HL-60/S4 (cell line): ENCODE results near the gene RPRD1B.

Source experiments
- in situ Hi-C: fragments of 300-500 bp; cut with MboI; formaldehyde crosslinking; loops from 2 replicates; pipeline ENCODE4 v1.14.3; 2022; ENCODE audit warnings: low sequenced_read_pairs

The RPRD1B gene, protein sequence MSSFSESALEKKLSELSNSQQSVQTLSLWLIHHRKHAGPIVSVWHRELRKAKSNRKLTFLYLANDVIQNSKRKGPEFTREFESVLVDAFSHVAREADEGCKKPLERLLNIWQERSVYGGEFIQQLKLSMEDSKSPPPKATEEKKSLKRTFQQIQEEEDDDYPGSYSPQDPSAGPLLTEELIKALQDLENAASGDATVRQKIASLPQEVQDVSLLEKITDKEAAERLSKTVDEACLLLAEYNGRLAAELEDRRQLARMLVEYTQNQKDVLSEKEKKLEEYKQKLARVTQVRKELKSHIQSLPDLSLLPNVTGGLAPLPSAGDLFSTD

DNA sequence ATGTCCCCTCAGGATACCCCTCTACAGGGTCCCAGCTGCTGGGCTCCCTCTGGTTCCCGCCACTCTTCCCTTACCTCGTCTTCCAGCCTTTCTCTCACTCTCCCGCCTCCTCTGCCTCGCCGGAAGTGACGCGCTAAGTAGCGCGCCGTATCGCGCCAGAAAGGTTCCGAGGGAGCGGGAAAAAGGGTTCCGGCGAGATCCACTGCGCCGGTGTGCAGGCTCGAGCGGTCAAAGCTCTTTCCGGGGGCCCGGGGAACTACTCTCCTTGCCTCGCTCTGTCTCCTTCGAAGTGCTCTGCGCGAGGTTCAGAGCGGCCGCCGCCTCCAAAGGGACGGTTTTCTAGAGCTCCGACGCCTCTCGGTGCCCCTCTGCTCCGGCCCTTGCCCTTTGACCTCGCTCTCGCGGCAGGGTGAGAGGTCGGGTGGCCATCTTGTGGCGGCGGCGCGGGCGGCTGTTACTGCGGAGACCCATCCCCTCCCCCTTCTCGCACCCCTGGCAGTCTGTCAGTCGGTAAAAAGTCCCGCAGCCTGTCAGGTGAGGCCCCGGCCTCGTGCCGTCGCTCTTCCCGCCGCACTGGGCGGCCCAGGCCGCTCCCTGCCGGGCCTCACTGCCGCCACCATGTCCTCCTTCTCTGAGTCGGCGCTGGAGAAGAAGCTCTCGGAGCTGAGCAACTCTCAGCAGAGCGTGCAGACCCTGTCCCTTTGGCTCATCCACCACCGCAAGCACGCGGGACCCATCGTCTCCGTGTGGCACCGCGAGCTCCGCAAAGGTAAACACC is at the start of gene RPRD1B, which contains the start of gene TTI1:
Gene RPRD1B (plus strand): TSS at position 417 of the 778 bp plus-strand sequence. CDS start 202 bp downstream, at position 619.
Gene TTI1 (minus strand): TSS at position 127 of the 778 bp plus-strand sequence. CDS start 19,640 bp downstream, outside the sequence.
- in situ Hi-C loops: no loop called here

DNA sequence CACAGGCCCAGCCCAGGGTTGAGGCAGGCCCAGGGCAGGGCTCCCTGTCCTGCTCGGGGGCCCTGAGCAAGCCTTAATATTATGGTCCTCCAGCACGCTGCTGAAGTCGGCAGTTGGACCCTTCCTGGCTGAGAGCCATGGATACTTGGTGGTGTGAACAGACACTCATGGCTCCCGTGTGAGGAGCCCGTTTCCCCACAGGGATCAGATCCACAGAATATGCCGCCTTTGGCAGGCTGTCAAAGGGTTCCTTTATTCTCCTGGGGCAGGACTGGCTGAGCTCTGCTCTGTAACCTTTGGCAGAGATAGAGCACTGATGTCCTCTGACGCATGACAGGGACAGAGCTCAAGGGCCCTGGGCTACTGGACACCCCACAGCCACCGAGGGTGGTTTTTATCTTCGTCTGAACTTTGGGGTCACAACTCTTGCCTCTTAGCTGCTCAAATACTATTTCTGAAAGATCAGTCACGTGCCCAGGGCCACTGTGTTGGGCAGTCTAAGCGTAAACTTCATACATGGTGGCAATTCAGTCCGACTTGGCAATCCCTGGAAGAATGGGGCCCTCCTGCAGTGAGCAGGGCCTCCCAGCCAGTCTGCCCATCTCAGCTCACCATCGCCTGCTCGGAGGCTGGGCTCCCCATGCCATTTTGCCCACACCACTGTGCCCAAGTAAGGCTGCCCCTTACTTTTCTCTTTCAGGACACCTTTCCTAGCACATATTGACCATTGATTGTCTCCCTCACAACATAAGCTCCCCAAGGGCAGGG is 49.3 kb upstream of the RPRD1B start:
- in situ Hi-C loops: no loop called here

DNA sequence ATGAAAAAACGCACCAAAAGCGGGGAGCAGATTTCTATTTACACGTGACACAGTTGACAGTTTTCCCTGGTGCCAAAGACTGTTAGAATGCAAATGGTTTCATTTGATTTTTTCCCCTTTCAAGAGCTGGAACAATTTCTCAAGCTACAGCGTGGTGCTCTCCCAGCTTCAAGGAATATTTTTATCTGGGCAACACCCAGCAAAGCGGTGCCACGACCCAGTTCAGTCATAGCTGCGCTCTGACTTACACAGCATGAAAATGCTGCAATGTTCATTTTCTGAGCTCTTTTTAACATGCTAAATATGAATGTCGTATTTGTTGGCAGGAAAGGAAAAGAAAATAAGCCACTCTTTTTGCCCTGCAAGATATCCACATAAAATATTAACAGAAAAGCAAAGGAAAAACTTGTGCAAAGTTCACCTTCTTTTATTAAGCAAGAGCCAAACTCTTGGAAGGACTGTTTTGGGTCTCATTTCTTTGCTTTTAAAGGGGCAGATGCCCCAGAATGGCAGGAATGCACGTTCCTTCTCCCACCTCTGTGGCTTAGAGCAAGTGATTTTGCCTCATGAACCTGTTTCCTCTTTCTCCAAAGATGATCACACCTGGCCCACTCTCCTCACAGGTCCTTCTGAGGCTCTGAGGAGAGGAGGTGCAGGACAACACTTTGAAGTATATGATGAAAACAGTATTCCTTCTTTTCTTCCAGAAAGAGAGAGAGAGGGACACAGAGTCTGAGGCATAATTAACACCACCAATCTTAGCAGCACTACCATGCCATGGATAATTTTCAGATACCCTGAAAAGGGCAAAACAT is 47.3 kb upstream of the RPRD1B start:
- in situ Hi-C loops: no loop called here

DNA sequence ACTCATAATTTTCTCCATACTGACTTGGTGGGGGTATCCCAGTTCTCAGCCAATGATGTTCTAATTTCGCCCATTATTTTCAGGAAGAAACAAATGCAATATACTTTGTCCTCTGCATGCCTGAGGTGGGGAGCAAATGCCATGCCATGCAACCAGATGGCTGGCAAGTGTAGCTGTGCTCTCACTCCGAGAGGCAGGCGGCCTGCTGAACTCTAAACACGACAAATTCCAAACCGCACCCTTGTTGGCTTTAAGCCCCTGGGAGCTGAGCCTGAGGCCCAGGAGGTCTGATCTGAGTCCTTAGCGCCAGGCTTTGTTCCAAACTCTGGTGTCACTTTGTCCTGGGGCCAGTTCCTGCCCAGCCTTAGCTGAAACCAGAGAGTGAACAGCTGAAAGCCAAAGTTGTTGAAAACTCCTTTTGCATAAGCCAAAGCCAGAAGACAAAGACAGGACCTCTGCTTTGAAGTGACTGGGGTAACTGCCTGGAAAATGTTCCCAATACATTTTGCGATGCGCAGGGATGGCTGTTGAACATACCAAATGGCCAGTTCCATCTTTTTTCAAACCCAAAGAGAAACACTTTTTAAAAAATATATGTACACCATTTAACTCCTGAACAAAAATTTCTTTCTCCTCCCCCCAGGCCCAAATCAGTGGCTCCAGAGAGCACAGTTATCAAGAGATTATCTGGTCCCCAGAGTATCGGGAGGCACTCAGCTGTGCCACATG is 46.5 kb upstream of the RPRD1B start:
- in situ Hi-C loops: no loop called here

DNA sequence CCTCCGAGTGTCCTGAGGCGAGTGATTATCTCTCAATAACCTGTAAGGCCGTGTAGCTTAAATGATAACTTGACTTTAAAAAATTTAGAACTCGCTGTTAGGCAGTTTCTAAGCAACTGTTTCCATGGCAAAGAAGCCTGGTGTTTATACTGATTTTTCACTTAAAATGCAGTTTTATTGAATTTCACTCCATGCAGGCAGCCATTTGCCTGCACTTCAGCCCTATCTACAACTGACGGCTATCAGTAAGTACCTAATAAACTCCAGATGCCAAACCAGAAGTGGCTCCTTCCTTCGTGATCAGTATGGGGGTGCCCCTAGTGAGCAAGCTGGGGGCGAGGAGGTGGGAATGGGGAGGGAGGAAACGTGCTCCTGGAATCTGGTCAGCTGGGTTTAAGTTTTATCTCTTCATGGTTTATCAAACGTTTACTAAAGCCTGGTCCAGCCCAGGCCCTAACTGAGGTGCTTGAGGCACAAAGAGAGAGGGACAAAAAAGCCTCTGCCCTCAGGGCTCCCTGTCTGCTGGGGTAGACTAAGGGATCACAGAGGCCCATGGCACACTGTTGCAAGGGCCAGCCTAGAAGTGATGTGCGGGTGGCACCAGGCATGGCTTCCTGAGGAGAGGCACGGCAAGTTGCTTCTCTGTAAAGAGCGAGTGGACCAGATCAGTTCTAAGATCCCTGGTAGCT is 45.8 kb upstream of the RPRD1B start:
- in situ Hi-C loops: no loop called here

DNA sequence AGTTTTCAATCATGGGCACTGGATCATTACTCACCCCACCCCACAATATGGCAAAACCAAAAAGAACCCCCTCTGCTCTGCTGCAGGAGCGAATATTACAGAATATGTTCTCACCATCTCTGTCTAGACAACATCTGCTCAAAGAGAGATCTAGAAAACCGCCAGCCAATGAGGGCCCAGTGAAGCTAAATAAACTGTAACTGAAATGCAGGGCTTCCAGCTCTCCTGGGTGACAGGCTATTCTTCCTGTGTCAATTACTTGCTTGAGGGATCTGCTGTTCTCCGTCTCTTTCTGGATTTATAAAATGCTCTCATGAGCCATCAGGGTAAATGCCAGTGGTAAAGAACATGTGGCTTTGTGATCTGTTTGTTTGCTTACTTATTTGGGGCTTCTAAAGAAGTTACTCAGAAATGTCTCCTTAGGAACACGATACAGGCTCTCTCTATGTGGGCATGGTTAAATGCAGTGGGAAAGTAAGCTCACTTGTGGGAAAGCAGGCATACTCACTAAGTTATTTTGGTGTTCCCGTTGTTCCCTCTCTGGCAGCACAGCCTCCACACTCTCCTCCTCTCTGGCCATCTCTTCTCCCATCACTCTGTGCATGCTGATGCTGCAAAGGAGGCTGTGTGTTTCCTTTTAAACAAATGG is 45.1 kb upstream of the RPRD1B start:
- in situ Hi-C loops: no loop called here

DNA sequence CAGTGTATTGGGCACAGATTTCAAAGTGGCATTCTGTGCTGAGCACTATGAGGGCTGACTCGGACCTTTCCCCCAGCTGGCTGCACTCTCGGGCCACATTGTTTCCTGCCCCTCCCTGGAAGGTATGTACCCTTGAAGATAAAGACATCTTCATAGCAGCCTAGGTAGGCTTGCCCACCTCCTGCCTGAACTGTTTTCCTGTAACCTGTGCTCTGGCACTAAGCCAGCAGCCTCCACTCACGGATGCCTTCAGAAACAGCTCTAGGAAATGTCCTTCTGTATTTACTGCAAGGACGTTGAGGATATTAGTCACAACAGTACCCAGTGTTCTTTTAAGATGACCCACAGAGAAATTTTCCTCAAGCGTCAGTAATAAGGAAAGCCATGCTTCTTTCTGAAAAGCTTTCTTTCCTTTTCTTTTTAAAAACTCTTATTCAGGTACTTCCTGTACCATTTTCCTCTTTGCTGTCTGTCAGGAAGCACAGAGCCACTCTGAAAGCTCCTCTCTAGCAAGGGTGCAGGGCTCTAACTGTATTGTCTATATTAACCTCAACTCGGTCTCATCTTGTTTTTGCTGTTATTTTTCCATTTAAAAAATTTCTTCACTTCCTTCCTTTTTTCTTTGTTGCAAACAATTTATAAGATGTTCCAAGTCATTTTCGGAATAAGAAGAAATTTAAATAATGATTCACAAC is 43.8 kb upstream of the RPRD1B start:
- in situ Hi-C loops: no loop called here

DNA sequence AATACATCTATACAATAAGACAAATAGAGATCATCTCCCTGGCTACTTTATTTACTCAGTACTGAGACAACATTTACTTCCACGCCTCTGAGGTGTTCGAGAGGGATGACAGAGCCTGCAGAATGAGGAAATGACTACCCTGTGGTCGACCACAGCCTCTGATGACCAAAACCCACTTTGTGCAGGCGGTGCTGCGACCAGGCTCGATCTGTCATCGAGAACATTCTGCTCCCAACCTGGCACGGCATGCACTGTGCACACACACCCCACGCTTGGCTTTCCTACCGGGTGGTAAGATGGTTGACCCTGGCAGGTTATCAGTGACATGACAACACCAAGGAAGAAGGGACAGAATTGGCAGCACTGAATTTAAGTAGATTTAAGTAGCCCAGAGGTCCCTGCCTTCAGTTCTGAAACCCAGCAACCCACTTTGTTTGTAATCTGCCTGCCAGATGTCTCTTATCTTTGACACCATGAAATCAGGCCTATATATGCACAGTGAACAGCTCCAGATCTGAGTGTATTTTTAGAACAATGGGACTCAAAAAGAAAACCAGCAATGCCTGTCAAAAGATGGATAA is 42.9 kb upstream of the RPRD1B start:
- in situ Hi-C loops: no loop called here

DNA sequence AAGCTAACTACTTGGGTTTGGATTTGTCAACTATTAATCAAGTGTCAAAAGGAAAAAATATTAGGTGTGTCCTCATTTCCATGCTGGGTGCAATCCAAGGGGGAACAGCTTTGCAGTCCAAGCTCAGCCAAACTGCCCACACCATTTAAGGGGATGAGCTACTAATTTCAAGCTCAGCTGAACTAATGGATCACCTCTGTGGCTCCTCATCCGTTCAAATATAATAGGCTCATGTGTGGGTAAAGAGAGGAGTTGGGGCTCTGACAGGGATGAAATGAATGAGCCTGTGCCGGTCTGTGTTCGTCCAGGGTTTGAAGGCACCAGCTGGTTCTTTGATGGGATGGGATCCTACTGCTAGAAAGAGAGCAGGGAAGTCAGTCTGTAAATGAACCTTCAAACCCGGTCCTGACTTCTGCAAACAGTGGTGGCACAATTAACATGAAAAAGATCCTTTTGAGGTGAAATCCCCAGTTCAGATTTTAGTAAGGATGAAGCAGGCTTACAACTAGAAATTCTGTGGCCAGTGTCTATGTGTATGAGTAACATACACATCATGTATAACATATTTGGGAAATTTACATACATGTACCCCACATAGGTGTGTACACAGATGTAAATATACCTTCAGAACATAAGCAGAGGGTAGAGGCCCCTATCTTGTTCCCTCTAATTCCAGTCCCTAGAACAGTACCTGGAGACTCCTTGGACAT is 42.2 kb upstream of the RPRD1B start:
- in situ Hi-C loops: no loop called here

DNA sequence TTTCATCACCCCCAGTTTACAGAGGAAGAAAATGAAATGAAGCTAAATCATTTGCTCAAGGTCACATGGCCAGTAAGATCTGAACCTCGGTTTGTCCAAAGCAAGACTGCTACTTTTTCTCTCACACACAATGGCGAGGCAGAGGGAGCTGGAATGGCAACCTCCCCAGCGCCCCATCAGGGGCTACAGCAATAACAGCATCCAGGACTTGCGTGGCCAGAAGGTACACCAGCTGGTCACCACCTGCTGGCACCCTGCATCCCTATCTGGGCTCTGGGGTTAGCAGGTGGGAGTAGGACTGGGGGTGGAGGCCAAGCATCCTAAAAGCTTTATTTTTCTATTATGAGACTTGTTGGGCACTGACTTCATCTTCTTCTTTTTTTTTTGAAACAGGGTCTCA is 41.6 kb upstream of the RPRD1B start:
- in situ Hi-C loops: no loop called here

DNA sequence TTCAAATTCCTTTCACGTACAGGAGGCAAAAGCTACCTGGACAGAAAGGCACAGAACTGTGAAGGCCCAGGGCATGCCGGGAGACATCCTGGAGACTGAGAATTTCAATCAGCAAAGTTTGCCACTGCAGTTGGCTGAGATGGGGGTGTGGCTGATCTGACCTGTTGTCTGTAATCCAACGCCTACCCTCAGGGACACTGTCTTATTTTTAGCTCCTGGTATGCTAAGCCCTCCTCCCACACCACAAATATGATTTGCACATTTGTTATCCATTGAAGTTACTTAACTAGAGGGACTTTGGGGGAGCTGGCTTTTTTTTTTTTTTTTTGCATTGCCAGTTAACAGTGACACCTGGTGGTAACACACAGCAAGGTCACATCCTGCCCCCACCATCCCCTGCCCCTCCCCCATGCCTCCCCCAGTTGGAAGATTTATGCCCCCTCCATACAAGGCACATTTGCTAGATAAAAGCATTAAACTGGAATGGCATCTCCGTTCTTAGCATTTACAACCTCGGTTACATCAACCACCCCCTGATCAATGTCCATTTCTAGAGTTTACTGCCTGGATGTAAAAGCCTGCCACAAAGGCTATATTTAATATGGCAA is 40.6 kb upstream of the RPRD1B start:
- in situ Hi-C loops: no loop called here

DNA sequence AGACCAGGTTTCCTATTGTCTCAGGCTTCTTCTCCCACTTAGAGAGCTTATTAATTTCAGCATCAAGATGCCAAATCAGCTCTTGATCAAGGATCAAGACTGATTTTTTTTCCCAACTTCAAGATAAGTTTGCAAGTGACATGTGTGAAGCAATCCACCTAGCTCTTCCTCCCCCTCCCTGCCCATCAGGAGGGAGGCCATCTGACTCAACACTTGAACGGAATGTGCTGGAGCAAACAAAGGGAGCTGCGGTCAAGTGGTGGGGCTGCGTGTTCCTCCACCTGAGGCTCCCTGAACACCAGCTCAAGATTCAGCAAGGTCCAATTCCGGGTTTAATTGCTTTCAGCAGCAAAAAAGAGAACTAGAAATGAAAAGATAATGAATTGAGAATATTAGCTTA is 39.0 kb upstream of the RPRD1B start:
- in situ Hi-C loops: no loop called here

DNA sequence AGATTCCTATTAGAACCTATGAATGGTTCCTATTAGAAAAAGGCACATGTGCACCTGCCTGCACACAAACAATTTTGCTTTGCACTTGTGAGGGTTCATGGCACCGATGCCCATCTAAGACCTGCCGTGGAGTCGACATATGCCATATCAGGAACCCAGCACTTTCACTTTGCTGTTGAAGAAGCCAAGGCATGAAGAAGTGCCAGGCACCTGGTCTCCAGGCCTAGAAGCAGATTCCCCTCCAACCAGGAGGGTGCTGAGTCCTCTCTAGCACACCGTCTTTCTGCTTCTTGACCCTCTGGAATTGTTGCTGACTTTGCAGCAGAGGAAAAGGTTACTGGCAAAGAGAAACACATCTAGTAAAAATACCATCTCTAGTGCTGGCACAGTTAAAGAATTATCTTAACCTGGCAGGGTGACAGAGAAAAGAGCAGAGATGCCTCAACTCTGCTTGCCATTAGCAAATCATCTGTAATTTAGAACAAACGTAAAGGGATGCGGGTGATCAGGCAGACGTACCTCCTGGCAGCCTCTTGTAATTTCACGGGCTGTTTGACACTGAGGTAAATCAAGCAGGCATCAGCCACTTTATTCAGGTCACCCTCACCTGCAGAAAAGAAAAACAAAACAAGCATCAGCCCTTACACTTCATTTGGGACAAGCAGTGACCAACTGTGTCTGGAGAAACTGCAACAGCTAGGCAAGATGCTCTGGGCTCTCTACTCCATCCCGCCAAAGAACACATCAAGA is 37.5 kb upstream of the RPRD1B start:
- in situ Hi-C loops: no loop called here

DNA sequence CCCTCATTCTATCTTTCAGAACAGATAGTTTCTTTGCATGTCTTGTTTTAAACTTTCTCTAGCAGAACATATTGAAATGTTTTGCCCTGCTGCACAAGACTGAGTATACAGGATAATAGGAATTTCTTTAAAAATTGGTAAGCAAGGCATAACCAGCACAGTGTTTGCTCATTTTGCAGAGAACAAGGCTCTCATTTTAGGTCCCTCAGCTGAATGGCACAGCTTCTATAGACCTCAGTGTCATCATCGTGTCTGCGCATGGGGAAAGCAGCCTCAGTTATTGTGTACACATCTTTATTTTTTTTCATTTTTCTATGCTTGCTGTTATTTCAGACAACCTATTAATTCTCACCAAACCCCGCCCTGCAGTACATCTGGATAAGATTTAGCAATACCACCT is 36.0 kb upstream of the RPRD1B start:
- in situ Hi-C loops: no loop called here

DNA sequence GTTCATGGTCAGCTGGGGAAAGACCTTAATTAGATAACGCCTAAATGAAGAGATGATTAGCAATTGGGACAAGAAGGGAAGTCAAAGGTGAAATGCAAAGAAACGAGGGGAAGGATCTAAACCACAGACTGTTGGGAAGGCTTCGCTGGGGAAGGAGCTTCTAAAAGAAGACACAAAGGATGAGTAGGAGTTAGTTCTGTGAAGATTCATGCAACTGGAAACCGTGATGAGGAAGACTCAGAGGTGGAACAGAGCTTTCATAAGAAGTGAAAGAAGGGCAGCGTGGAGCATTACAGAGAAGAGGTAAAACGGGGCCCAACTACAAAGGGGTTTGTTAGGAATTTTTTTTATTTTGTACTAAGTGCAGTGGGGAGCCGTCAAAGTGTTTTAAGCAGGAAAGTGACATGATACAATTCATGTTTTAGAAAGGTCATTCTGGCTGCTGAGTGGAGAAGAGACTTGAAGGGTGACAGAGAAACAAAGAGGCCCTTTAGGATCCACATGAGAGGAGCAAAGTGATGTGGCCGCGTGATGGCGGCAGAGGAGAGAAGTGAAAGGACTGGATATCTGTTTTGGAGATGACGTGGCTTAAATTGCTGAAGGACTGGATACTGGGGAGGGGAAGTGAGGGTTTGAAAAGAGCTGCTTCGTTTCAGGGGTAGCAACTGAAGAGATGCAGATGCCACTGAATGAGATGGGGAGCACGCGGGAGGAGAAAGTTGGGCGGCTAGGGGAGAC is 33.9 kb upstream of the RPRD1B start:
- in situ Hi-C loops: loop anchor here (10.0 kb wide), 1 partner anchor 435 kb away; no protein-coding TSS in a partner anchor
